ENCODE data around the gene GRAMD4. TPM values are rescaled to one million over a fixed set of nuclear protein-coding genes. Genes with fewer than 3 reads are reported as not detected.

The GRAMD4 gene
- total RNA-seq, 1 experiment from 2014 or later: 19.8 TPM

DNA sequence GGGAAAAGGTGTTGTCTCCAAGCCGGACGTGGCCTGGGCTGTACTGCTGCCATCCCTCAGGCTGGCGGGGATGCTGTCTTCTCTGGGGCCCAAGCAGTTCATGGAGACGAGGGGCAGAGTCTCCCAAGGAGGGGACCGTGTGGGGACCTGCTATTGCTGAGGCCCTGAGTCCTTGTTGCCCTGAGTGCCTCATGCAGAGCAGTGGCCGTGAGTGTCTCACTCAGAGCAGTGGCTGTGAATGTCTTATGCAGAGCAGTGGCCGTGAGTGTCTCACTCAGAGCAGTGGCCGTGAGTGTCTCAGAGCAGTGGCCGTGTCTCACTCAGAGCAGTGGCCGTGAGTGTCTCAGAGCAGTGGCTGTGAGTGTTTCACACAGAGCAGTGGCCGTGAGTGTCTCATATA, 54.7 kb downstream of the GRAMD4 start:
- no peaks in the 10 kb centered on the region for H3K9me3 ChIP-seq (ENCODE audit: control insufficient read depth, low read depth, low read length)
- no peak overlapping the region for H4K8ac ChIP-seq (replicated peaks; ENCODE audit: insufficient read length, low read depth, low read length)
- Mint-ChIP-seq H3K4me1 (no peaks in the 10 kb centered on the region), H3K9me3 (no peaks in the 10 kb centered on the region), H3K4me3 (no peak overlapping the region), H3K36me3 (ENCODE audit: insufficient read depth in 1 of 3, low read depth in 3 of 3) (peaks cover 0 to 3% (median 0%) of the 10 kb centered on the region in 3 experiments; a peak in 3 of 7 replicates), H3K27me3 (ENCODE audit: low read depth) (no peaks in the 10 kb centered on the region), H3K27ac (no peak overlapping the region; a peak in 1 of 7 replicates)
- no peak overlapping the region for H4K91ac ChIP-seq (ENCODE audit: insufficient read length, low read depth, low read length)
- H3K18ac ChIP-seq (ENCODE audit: insufficient read length, low read depth, low read length): no peak overlapping the region
- no peak overlapping the region for H2BK5ac ChIP-seq (ENCODE audit: insufficient read length, low read length)
- H3K27ac ChIP-seq (ENCODE audit: insufficient read length, low read depth, low read length): no peak overlapping the region
- H3T11ph ChIP-seq (ENCODE audit: low read length): no peak overlapping the region
- no peak overlapping the region for H4K5ac ChIP-seq (ENCODE audit: insufficient read length, low read depth, low read length)
- DNase-seq: no peak
- no peak overlapping the region for H2BK120ac ChIP-seq (ENCODE audit: low read depth, low read length, poor library complexity, severe bottlenecking)
- no CpG with 5 or more reads among the region's 11 CpGs for WGBS (ENCODE audit: extremely low coverage, insufficient read length, low lambda C conversion rate)
- H3K4ac ChIP-seq (ENCODE audit: low read depth, low read length): no peak overlapping the region
- H3K27me3 ChIP-seq (ENCODE audit: insufficient read depth, low read length): no peaks in the 10 kb centered on the region
- no peak overlapping the region for H2BK12ac ChIP-seq (ENCODE audit: insufficient read length, low read depth, low read length)
- H3K4me1 ChIP-seq (ENCODE audit: insufficient read depth, low read length): no peaks in the 10 kb centered on the region
- H3K14ac ChIP-seq (ENCODE audit: insufficient read depth, low read length): no peak overlapping the region; the same call in 1 of the 2 replicates
- no peak overlapping the region for H2BK15ac ChIP-seq (ENCODE audit: low read depth, low read length)
- H2AFZ ChIP-seq (ENCODE audit: low read length): no peak overlapping the region
- H3K23me2 ChIP-seq (ENCODE audit: insufficient read length, low read depth, low read length, poor library complexity, severe bottlenecking): no peaks in the 10 kb centered on the region
- no peak overlapping the region for H2AK5ac ChIP-seq (ENCODE audit: insufficient read length, low read length)
- no peak overlapping the region for H3K56ac ChIP-seq (ENCODE audit: insufficient read length, low read depth, low read length)
- no peak overlapping the region for H3K4me2 ChIP-seq (ENCODE audit: insufficient read depth, insufficient read length, low read length)
- H2BK20ac ChIP-seq (ENCODE audit: low read depth, low read length, poor library complexity, severe bottlenecking): no peak overlapping the region
- H4K20me1 ChIP-seq (ENCODE audit: control insufficient read depth, insufficient read depth, insufficient read length): no peaks in the 10 kb centered on the region
- TF ChIP-seq, protein P1, sequence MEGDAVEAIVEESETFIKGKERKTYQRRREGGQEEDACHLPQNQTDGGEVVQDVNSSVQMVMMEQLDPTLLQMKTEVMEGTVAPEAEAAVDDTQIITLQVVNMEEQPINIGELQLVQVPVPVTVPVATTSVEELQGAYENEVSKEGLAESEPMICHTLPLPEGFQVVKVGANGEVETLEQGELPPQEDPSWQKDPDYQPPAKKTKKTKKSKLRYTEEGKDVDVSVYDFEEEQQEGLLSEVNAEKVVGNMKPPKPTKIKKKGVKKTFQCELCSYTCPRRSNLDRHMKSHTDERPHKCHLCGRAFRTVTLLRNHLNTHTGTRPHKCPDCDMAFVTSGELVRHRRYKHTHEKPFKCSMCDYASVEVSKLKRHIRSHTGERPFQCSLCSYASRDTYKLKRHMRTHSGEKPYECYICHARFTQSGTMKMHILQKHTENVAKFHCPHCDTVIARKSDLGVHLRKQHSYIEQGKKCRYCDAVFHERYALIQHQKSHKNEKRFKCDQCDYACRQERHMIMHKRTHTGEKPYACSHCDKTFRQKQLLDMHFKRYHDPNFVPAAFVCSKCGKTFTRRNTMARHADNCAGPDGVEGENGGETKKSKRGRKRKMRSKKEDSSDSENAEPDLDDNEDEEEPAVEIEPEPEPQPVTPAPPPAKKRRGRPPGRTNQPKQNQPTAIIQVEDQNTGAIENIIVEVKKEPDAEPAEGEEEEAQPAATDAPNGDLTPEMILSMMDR (conservative IDR thresholded peaks at IDR 0.05): no peak
- no peaks in the 10 kb centered on the region for H3K79me1 ChIP-seq (ENCODE audit: insufficient read depth, low read depth, low read length, poor library complexity, severe bottlenecking)
- H3K23ac ChIP-seq (ENCODE audit: insufficient read length, low read depth, low read length): no peak overlapping the region
- no peak overlapping the region for H3K9ac ChIP-seq (ENCODE audit: extremely low read depth, insufficient read length, low read length)
- no peaks in the 10 kb centered on the region for H3K79me2 ChIP-seq (ENCODE audit: insufficient read depth, low read length)

Data from H9 (cell line).